Hepatocyte (in vitro differentiated cells): ENCODE measurements around the gene AVEN.

Experiments
- CTCF ChIP-seq: fragments of 200-600 bp; sonication (generic); IDR thresholded peaks from 2 replicates; pipeline ENCODE4 v1.5.1; 2016; ENCODE audit warnings: antibody characterized with exemption, mild to moderate bottlenecking; ENCODE audit not compliant: poor library complexity
- EZH2 ChIP-seq: fragments of 200-600 bp; sonication (generic); IDR thresholded peaks from 2 replicates; pipeline ENCODE4 v1.6.1; 2016; ENCODE audit warnings: antibody characterized with exemption, mild to moderate bottlenecking, borderline replicate concordance
- EZH2phosphoT487 ChIP-seq: fragments of 200-600 bp; sonication (generic); IDR thresholded peaks from one replicate; pipeline ENCODE4 v1.6.1; 2018; ENCODE audit warnings: antibody characterized with exemption, mild to moderate bottlenecking, low read depth, moderate library complexity; ENCODE audit not compliant: unreplicated experiment, severe bottlenecking

- no peak for TF ChIP-seq CTCF
- no peak for TF ChIP-seq EZH2phosphoT487
- no peak for TF ChIP-seq EZH2
Measured at GRCh38 chr15:33851079-33851478, 187.9 kb downstream of the AVEN start.
